Kidney (tissue), 14 donors: Measurements from ENCODE around the gene AKT1. TPM values are rescaled to one million over a fixed set of nuclear protein-coding genes. Genes with fewer than 3 reads are reported as not detected.

Experiments
- DNase-seq, 5 donors: peaks; one replicate each; pipeline ENCODE4 v3.0.0-alpha.2; 2013 to 2020
- FAIRE-seq: peaks from 2 replicates; lab custom pipeline; 2012; peaks lifted over from hg19 to GRCh38; lab: Jason Lieb, UNC
- H3K27ac ChIP-seq, 2 donors: one replicate each; pipeline ENCODE4 v1.7.0; 2013; ENCODE audit warnings: low read depth in 2 of 2, low read length in 2 of 2, inconsistent platforms in 1 of 2
- H3K27me3 ChIP-seq: one replicate; pipeline ENCODE4 v1.7.1; 2013; ENCODE audit warnings: low read length, inconsistent platforms; ENCODE audit not compliant: control insufficient read depth, insufficient read depth
- H3K36me3 ChIP-seq, 3 donors: one replicate each; pipeline versions ENCODE4 v1.7.0 to v1.7.1; 2013; ENCODE audit warnings: low read length in 3 of 3, control low read depth in 1 of 3, inconsistent platforms in 1 of 3; ENCODE audit not compliant: insufficient read depth in 3 of 3, control insufficient read depth in 2 of 3
- H3K4me1 ChIP-seq, 3 donors: one replicate each; pipeline versions ENCODE4 v1.7.0 to v1.7.1; 2013; ENCODE audit warnings: low read length in 3 of 3, inconsistent platforms in 1 of 3, low read depth in 1 of 3; ENCODE audit not compliant: control insufficient read depth in 2 of 3, insufficient read depth in 2 of 3
- H3K4me3 ChIP-seq, 3 donors: one replicate each; pipeline versions ENCODE4 v1.7.0 to v1.8.1; 2013; ENCODE audit warnings: low read length in 3 of 3, control low read depth in 1 of 3, inconsistent platforms in 1 of 3
- H3K9ac ChIP-seq, 3 donors: one replicate each; pipeline versions ENCODE4 v1.7.0 to v1.7.1; 2013; ENCODE audit warnings: low read length in 3 of 3, control low read depth in 1 of 3, inconsistent platforms in 1 of 3
- H3K9me3 ChIP-seq, 3 donors: one replicate each; pipeline versions ENCODE4 v1.7.0 to v1.7.1; 2013; ENCODE audit warnings: low read length in 3 of 3, control low read depth in 1 of 3, inconsistent platforms in 1 of 3; ENCODE audit not compliant: control insufficient read depth in 2 of 3, insufficient read depth in 1 of 3
- CTCF ChIP-seq: IDR thresholded peaks from 3 replicates; pipeline ENCODE4 v1.5.1; 2012; ENCODE audit warnings: mild to moderate bottlenecking, moderate library complexity, borderline replicate concordance; ENCODE audit not compliant: insufficient read depth; ENCODE audit errors: extremely low read depth
- intact Hi-C: fragments of 100-400 bp; cut with DNase I; formaldehyde crosslinking; loops from one replicate; pipeline ENCODE4 v1.11.1; 2022
- polyA plus RNA-seq: library from polyadenylated mRNA; stranded (reverse); fragments of 350-450 nt; fragmentation: Illumina TruSeq; extraction: RNeasy Lipid Tissue Mini Kit (QIAGEN cat#74804); gene quantifications from one replicate; pipeline ENCODE4 v1.2.3, GENCODE V29; 2014; ENCODE audit warnings: low read depth, low replicate concordance; ENCODE audit not compliant: insufficient read depth
- total RNA-seq: library from RNA; stranded (reverse); fragmentation: NEBNext Ultra II Directional; extraction: Animal tissue kit (Norgen Biotek cat#: 25700); gene quantifications from one replicate; pipeline ENCODE4 v1.2.1, GENCODE V29; 2021
- donor health status: control.
- donor health status: control.
- donor health status: control.
- donor health status: control.
- donor health status: control.
- donor health status: DM: yes; HTN: yes; CAD: no.
- donor health status: Normal renal cell carcinoma (clear cell type).

AKT1 gene
- total and polyA plus RNA-seq, 2 donors from 2014 or later = 70.6 to 125 TPM

GRCh38 chr14:104781271-104782077 lies 14.1 kb downstream of the AKT1 start:
- no peak for DNase-seq
- Histone ChIP-seq H3K4me3 (no peak overlapping the region), H3K4me1 (no peaks in the 10 kb centered on the region), H3K27me3 (no peaks in the 10 kb centered on the region), H3K36me3 (peaks cover 0 to 2% (median 0%) of the 10 kb centered on the region in 3 donors), H3K27ac (no peak overlapping the region), H3K9me3 (no peaks in the 10 kb centered on the region), H3K9ac (no peak overlapping the region)
- no peak for FAIRE-seq
- no peak for TF ChIP-seq CTCF
- intact Hi-C loops = no loop called here

GRCh38 chr14:104780513-104781030 lies 15.0 kb downstream of the AKT1 start:
- no peak for TF ChIP-seq CTCF
- FAIRE-seq (no peak), DNase-seq (no peak)
- H3K9ac ChIP-seq = no peak overlapping the region
- no peaks in the 10 kb centered on the region for H3K9me3 ChIP-seq
- intact Hi-C loops = no loop called here
- peaks cover 0 to 2% (median 0%) of the 10 kb centered on the region in 3 donors for H3K36me3 ChIP-seq
- H3K27me3 ChIP-seq = no peaks in the 10 kb centered on the region
- no peak overlapping the region for H3K27ac ChIP-seq
- no peak overlapping the region for H3K4me3 ChIP-seq
- H3K4me1 ChIP-seq = no peaks in the 10 kb centered on the region

- Histone ChIP-seq H3K9me3 (no peaks in the 10 kb centered on the region), H3K9ac (no peak overlapping the region), H3K36me3 (peaks cover 0 to 2% (median 0%) of the 10 kb centered on the region in 3 donors), H3K4me3 (no peak overlapping the region), H3K4me1 (no peaks in the 10 kb centered on the region), H3K27ac (no peak overlapping the region), H3K27me3 (no peaks in the 10 kb centered on the region)
- intact Hi-C loops = no loop called here
- no peak for TF ChIP-seq CTCF
- FAIRE-seq = no peak
- no peak for DNase-seq
Measured at GRCh38 chr14:104779776-104780512, 15.6 kb downstream of the AKT1 start.
